Peyer's patch (tissue), 4 donors: ENCODE data around the gene RTN4RL1. TPM values are rescaled to one million over a fixed set of nuclear protein-coding genes. Genes with fewer than 3 reads are reported as not detected.
"Not testable (repeated sequence)": the region's sequence is repeated elsewhere in the genome, so short reads cannot be mapped to it uniquely, and the experiment has no call there.

ENCODE experiments used
- DNase-seq, 3 donors: peaks; one replicate each; pipeline ENCODE4 v3.0.0-alpha.2; 2017 to 2019
- H3K27ac ChIP-seq, 4 donors: fragments of 200-600 bp; sonication (generic); one replicate each; pipeline ENCODE4 v1.5.1; 2016 to 2019
- H3K27me3 ChIP-seq, 2 donors: fragments of 200-600 bp; sonication (generic); one replicate each; pipeline ENCODE4 v1.5.1; 2019
- H3K36me3 ChIP-seq, 3 donors: fragments of 200-600 bp; sonication (generic); one replicate each; pipeline ENCODE4 v1.5.1; 2016 to 2019
- H3K4me1 ChIP-seq, 4 donors: fragments of 200-600 bp; sonication (generic); one replicate each; pipeline ENCODE4 v1.5.1; 2016 to 2019
- H3K4me3 ChIP-seq, 4 donors: fragments of 200-600 bp; sonication (generic); 1 replicate in 3 of 4; 2 replicates in 1 of 4; pipeline ENCODE4 v1.5.1; 2016 to 2019; ENCODE audit warnings: mild to moderate bottlenecking in 1 of 4
- H3K9me3 ChIP-seq, 4 donors: fragments of 200-600 bp; sonication (generic); one replicate each; pipeline ENCODE4 v1.5.1; 2016 to 2019; ENCODE audit warnings: mild to moderate bottlenecking in 1 of 4
- CTCF ChIP-seq, 6 experiments: fragments of 450-650 bp in 4 of 6; fragments of 200-600 bp in 2 of 6; sonication (generic) in 1 of 6; IDR thresholded peaks; one replicate each; pipeline ENCODE4 v1.5.1; 2017 to 2019; ENCODE audit warnings: antibody characterized with exemption in 6 of 6, mild to moderate bottlenecking in 3 of 6, moderate library complexity in 1 of 6
- POLR2A ChIP-seq, 2 donors: fragments of 450-650 bp; IDR thresholded peaks; one replicate each; pipeline ENCODE4 v1.5.1; 2017; ENCODE audit warnings: antibody characterized with exemption in 2 of 2, mild to moderate bottlenecking in 2 of 2, moderate library complexity in 2 of 2
- total RNA-seq, 4 donors: library from RNA; depleted of rRNA; stranded (reverse); fragments of >200 nt; gene quantifications; one replicate each; pipeline ENCODE4 v1.1.0, GENCODE V29; 2016

Gene RTN4RL1
- total RNA-seq, 4 donors from 2014 or later = not detected

- H3K36me3 ChIP-seq = no peaks in the 10 kb centered on the region
- no peak for DNase-seq
- H3K27ac ChIP-seq = no peak overlapping the region
- no peak overlapping the region for H3K4me3 ChIP-seq
- peaks cover 0 to 11% of the 10 kb centered on the region in 2 donors for H3K27me3 ChIP-seq
- peaks cover 0 to 17% (median 15%) of the 10 kb centered on the region in 4 donors for H3K4me1 ChIP-seq
- no peaks in the 10 kb centered on the region for H3K9me3 ChIP-seq
- TF ChIP-seq POLR2A (IDR thresholded peaks at IDR 0.05) (no peak), CTCF (IDR thresholded peaks at IDR 0.05) (no peak)
Measured at GRCh38 chr17:2019723-2020122, 5.4 kb downstream of the RTN4RL1 start.

GRCh38 chr17:2018716-2019510, 6.2 kb downstream of the RTN4RL1 start:
- H3K36me3 ChIP-seq = no peaks in the 10 kb centered on the region
- no peak for DNase-seq
- peaks cover 0 to 4% of the 10 kb centered on the region in 2 donors for H3K27me3 ChIP-seq
- H3K27ac ChIP-seq = no peak overlapping the region
- H3K4me3 ChIP-seq = no peak overlapping the region
- H3K4me1 ChIP-seq = peaks cover 0 to 9% (median 7%) of the 10 kb centered on the region in 4 donors
- H3K9me3 ChIP-seq = no peaks in the 10 kb centered on the region
- no peak for TF ChIP-seq CTCF (IDR thresholded peaks at IDR 0.05)
- no peak for TF ChIP-seq POLR2A (IDR thresholded peaks at IDR 0.05)

GRCh38 chr17:2017274-2017941, 7.7 kb downstream of the RTN4RL1 start:
- Histone ChIP-seq H3K4me1 (no peaks in the 10 kb centered on the region), H3K9me3 (no peaks in the 10 kb centered on the region), H3K4me3 (no peak overlapping the region), H3K36me3 (no peaks in the 10 kb centered on the region), H3K27me3 (no peaks in the 10 kb centered on the region), H3K27ac (no peak overlapping the region)
- no peak for TF ChIP-seq POLR2A (IDR thresholded peaks at IDR 0.05)
- peak in 2 of 3 donors; percentile 63 to 67 for DNase-seq

GRCh38 chr17:2016494-2016893, 8.6 kb downstream of the RTN4RL1 start:
- Histone ChIP-seq H3K4me3 (no peak overlapping the region), H3K9me3 (no peaks in the 10 kb centered on the region), H3K27ac (no peak overlapping the region), H3K27me3 (no peaks in the 10 kb centered on the region), H3K36me3 (no peaks in the 10 kb centered on the region), H3K4me1 (no peaks in the 10 kb centered on the region)
- TF ChIP-seq POLR2A (IDR thresholded peaks at IDR 0.05) (no peak), CTCF (IDR thresholded peaks at IDR 0.05) (no peak)
- no peak for DNase-seq

- DNase-seq = no peak
- H3K36me3 ChIP-seq = no peaks in the 10 kb centered on the region
- no peak overlapping the region for H3K27ac ChIP-seq
- no peaks in the 10 kb centered on the region for H3K4me1 ChIP-seq
- H3K27me3 ChIP-seq = no peaks in the 10 kb centered on the region
- no peak overlapping the region for H3K4me3 ChIP-seq
- no peak for TF ChIP-seq CTCF (IDR thresholded peaks at IDR 0.05)
- no peak for TF ChIP-seq POLR2A (IDR thresholded peaks at IDR 0.05)
- H3K9me3 ChIP-seq = no peaks in the 10 kb centered on the region
Measured at GRCh38 chr17:2015314-2015713, 9.8 kb downstream of the RTN4RL1 start.

GRCh38 chr17:2013994-2014317, 11.2 kb downstream of the RTN4RL1 start:
- no peaks in the 10 kb centered on the region for H3K27me3 ChIP-seq
- TF ChIP-seq CTCF (IDR thresholded peaks at IDR 0.05) (no peak), POLR2A (IDR thresholded peaks at IDR 0.05) (no peak)
- no peak for DNase-seq
- no peak overlapping the region for H3K4me3 ChIP-seq
- H3K27ac ChIP-seq = no peak overlapping the region
- H3K4me1 ChIP-seq = no peaks in the 10 kb centered on the region
- H3K9me3 ChIP-seq = no peaks in the 10 kb centered on the region
- H3K36me3 ChIP-seq = no peaks in the 10 kb centered on the region

- not testable (repeated sequence) for H3K36me3 ChIP-seq, H3K4me1 ChIP-seq, DNase-seq, H3K4me3 ChIP-seq, H3K27me3 ChIP-seq, H3K27ac ChIP-seq, H3K9me3 ChIP-seq
Measured at GRCh38 chr17:2013220-2013993, 11.7 kb downstream of the RTN4RL1 start.
